ENCODE measurements around the gene TLN1. TPM values are rescaled to one million over a fixed set of nuclear protein-coding genes. Genes with fewer than 3 reads are reported as not detected.

Gene TLN1
- total and polyA plus RNA-seq, 2 experiments from 2014 or later, result 21.5 to 120 TPM

GRCh38 chr9:35778496-35778895, 46.5 kb upstream of the TLN1 start:
- Mint-ChIP-seq H3K4me3 (no peak overlapping the region), H3K36me3 (ENCODE audit: low read depth) (peaks cover 7% of the 10 kb centered on the region), H3K9me3 (no peaks in the 10 kb centered on the region), H3K27ac (no peak overlapping the region), H3K27me3 (ENCODE audit: insufficient read depth, low read depth, poor library complexity) (no peaks in the 10 kb centered on the region), H3K4me1 (peaks cover 16% of the 10 kb centered on the region)
- Histone ChIP-seq H3K9me2 (ENCODE audit: insufficient read depth) (no peaks in the 10 kb centered on the region), H3F3A (replicated peaks; ENCODE audit: low read depth) (0 out of 2 replicates have a peak, but pooled peaks cover 4% of the 10 kb centered on the region), H3K36me3 (ENCODE audit: insufficient read depth) (no peaks in the 10 kb centered on the region), H3K4me2 (no peak overlapping the region), H3K27me3 (ENCODE audit: insufficient read depth) (no peaks in the 10 kb centered on the region), H3K27ac (ENCODE audit: low read depth) (no peak overlapping the region), H4K20me1 (replicated peaks; ENCODE audit: insufficient read depth) (0 out of 2 replicates have a peak, but pooled peaks cover 3% of the 10 kb centered on the region), H3K4me3 (no peak overlapping the region), H2AFZ (no peak overlapping the region), H3K4me1 (ENCODE audit: insufficient read depth) (peaks cover 16% of the 10 kb centered on the region), H3K79me2 (replicated peaks; ENCODE audit: insufficient read depth) (no peaks in the 10 kb centered on the region)
- ATAC-seq (no peak), DNase-seq (ENCODE audit: low spot score) (no peak)
- no peak for TF ChIP-seq POLR2AphosphoS5 (IDR thresholded peaks at IDR 0.05; ENCODE audit: low read depth)
- TF ChIP-seq STAT1 (IDR thresholded peaks at IDR 0.05; ENCODE audit: unreplicated experiment), result no peak
- TF ChIP-seq NANOG (IDR thresholded peaks at IDR 0.05; ENCODE audit: borderline replicate concordance), result no peak
- no peak for TF ChIP-seq ETS1 (IDR thresholded peaks at IDR 0.05)
- TF ChIP-seq EZH2 (IDR thresholded peaks at IDR 0.05; ENCODE audit: low read depth, unreplicated experiment), result no peak
- TF ChIP-seq JUNB (IDR thresholded peaks at IDR 0.05; ENCODE audit: unreplicated experiment), result no peak

- Histone ChIP-seq H3K27ac (ENCODE audit: low read depth) (no peak overlapping the region), H3K79me2 (replicated peaks; ENCODE audit: insufficient read depth) (no peaks in the 10 kb centered on the region), H3K9me2 (ENCODE audit: insufficient read depth) (no peaks in the 10 kb centered on the region), H3K4me1 (ENCODE audit: insufficient read depth) (peaks cover 16% of the 10 kb centered on the region), H3K27me3 (ENCODE audit: insufficient read depth) (no peaks in the 10 kb centered on the region), H3K4me3 (no peak overlapping the region), H3K36me3 (ENCODE audit: insufficient read depth) (no peaks in the 10 kb centered on the region), H2AFZ (no peak overlapping the region), H4K20me1 (replicated peaks; ENCODE audit: insufficient read depth) (0 out of 2 replicates have a peak, but pooled peaks cover 4% of the 10 kb centered on the region), H3F3A (replicated peaks; ENCODE audit: low read depth) (0 out of 2 replicates have a peak, but pooled peaks cover 4% of the 10 kb centered on the region), H3K4me2 (no peak overlapping the region)
- H3K9me3 Mint-ChIP-seq, result no peaks in the 10 kb centered on the region
- no peaks in the 10 kb centered on the region for H3K27me3 Mint-ChIP-seq (ENCODE audit: insufficient read depth, low read depth, poor library complexity)
- peak overlapping the region; percentile 74; the same call in 1 of the 2 replicates for H3K27ac Mint-ChIP-seq
- DNase-seq (ENCODE audit: low spot score) (no peak), ATAC-seq (peak; percentile 32; the same call in 2 of the 3 replicates)
- H3K4me3 Mint-ChIP-seq, result no peak overlapping the region
- H3K36me3 Mint-ChIP-seq (ENCODE audit: low read depth), result peaks cover 3% of the 10 kb centered on the region; the same call in 2 of the 3 replicates
- H3K4me1 Mint-ChIP-seq, result peaks cover 16% of the 10 kb centered on the region
- TF ChIP-seq POLR2AphosphoS5 (IDR thresholded peaks at IDR 0.05; ENCODE audit: low read depth), result no peak
- no peak for TF ChIP-seq STAT1 (IDR thresholded peaks at IDR 0.05; ENCODE audit: unreplicated experiment)
- TF ChIP-seq CREB1 (CRISPR knock-in tag; IDR thresholded peaks at IDR 0.05; ENCODE audit: low read depth), result no peak
- no peak for TF ChIP-seq EZH2phosphoT487 (IDR thresholded peaks at IDR 0.05; ENCODE audit: unreplicated experiment)
- no peak for TF ChIP-seq ETS1 (IDR thresholded peaks at IDR 0.05)
- TF ChIP-seq NANOG (IDR thresholded peaks at IDR 0.05; ENCODE audit: borderline replicate concordance), result no peak
- no peak for TF ChIP-seq ZNF114 (CRISPR knock-in tag; IDR thresholded peaks at IDR 0.05)
- no peak for TF ChIP-seq REST (IDR thresholded peaks at IDR 0.05; ENCODE audit: unreplicated experiment)
- no peak for TF ChIP-seq ZNF331 (CRISPR knock-in tag; IDR thresholded peaks at IDR 0.05; ENCODE audit: low read depth)
- no peak for TF ChIP-seq JUNB (IDR thresholded peaks at IDR 0.05; ENCODE audit: unreplicated experiment)
- no peak for TF ChIP-seq CTCF (conservative IDR thresholded peaks at IDR 0.05; ENCODE audit: low read depth in 2 of 2)
- TF ChIP-seq EZH2 (IDR thresholded peaks at IDR 0.05; ENCODE audit: low read depth, unreplicated experiment), result no peak
Observed at GRCh38 chr9:35776018-35776417, 44.0 kb upstream of the TLN1 start.
